GM23248 (cell line): ENCODE results near the gene DECR2.

Source experiments
- EZH2 ChIP-seq: fragments of 200-600 bp; sonication (generic); IDR thresholded peaks from 2 replicates; pipeline ENCODE4 v1.6.1; 2018; ENCODE audit warnings: antibody characterized with exemption, mild to moderate bottlenecking; ENCODE audit not compliant: insufficient read depth, poor library complexity, severe bottlenecking
- EZH2phosphoT487 ChIP-seq: fragments of 200-600 bp; sonication (generic); IDR thresholded peaks from 2 replicates; pipeline ENCODE4 v1.6.1; 2018; ENCODE audit warnings: antibody characterized with exemption, moderate library complexity, mild to moderate bottlenecking, low read depth; ENCODE audit not compliant: insufficient read depth

- no peak for TF ChIP-seq EZH2phosphoT487
- TF ChIP-seq EZH2 = no peak
Observed at GRCh38 chr16:373848-374615, 27.7 kb upstream of the DECR2 start.
